Hepatocyte (in vitro differentiated cells): ENCODE measurements around the gene YBX2.

ENCODE experiments used
- EZH2 ChIP-seq: fragments of 200-600 bp; sonication (generic); IDR thresholded peaks from 2 replicates; pipeline ENCODE4 v1.6.1; 2016; ENCODE audit warnings: antibody characterized with exemption, mild to moderate bottlenecking, borderline replicate concordance
- EZH2phosphoT487 ChIP-seq: fragments of 200-600 bp; sonication (generic); IDR thresholded peaks from one replicate; pipeline ENCODE4 v1.6.1; 2018; ENCODE audit warnings: antibody characterized with exemption, mild to moderate bottlenecking, low read depth, moderate library complexity; ENCODE audit not compliant: unreplicated experiment, severe bottlenecking
- TF ChIP-seq, protein P1 (sequence below): fragments of 200-600 bp; sonication (generic); IDR thresholded peaks from 2 replicates; pipeline ENCODE4 v1.5.1; 2016; ENCODE audit warnings: antibody characterized with exemption, mild to moderate bottlenecking; ENCODE audit not compliant: poor library complexity

DNA sequence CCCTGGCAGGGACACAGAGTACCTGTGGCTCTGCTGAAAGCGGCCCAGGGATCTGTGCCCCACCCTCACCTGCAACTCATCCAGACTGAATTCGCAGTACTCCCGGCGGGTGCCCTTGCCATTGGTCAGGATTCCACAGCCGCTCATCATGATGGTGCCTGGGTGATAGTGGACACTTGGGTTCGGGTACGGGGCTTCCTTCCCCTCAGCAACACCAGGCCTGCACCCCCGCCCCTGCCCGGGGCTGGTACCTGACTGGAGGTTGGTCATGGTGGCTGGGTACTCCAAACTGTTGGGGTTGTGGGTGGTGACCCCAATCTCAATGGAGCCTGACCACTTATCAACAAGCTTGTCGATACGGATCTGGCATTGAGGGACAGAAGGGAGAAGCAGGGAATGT is 31.7 kb upstream of the YBX2 start:
- TF ChIP-seq, protein P1, sequence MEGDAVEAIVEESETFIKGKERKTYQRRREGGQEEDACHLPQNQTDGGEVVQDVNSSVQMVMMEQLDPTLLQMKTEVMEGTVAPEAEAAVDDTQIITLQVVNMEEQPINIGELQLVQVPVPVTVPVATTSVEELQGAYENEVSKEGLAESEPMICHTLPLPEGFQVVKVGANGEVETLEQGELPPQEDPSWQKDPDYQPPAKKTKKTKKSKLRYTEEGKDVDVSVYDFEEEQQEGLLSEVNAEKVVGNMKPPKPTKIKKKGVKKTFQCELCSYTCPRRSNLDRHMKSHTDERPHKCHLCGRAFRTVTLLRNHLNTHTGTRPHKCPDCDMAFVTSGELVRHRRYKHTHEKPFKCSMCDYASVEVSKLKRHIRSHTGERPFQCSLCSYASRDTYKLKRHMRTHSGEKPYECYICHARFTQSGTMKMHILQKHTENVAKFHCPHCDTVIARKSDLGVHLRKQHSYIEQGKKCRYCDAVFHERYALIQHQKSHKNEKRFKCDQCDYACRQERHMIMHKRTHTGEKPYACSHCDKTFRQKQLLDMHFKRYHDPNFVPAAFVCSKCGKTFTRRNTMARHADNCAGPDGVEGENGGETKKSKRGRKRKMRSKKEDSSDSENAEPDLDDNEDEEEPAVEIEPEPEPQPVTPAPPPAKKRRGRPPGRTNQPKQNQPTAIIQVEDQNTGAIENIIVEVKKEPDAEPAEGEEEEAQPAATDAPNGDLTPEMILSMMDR, result no peak
- TF ChIP-seq EZH2phosphoT487 (no peak), EZH2 (no peak)
